ENCODE measurements around the gene CPNE7.

The CPNE7 gene

GRCh38 chr16:89602273-89602951, 26.9 kb downstream of the CPNE7 start:
- H3K4me2 ChIP-seq (ENCODE audit: low read length) = no peak overlapping the region
- no peaks in the 10 kb centered on the region for H4K20me1 ChIP-seq (ENCODE audit: insufficient read depth, low read length)
- H3K4me3 ChIP-seq (ENCODE audit: low read length) = no peak overlapping the region
- no peak overlapping the region for H3K9ac ChIP-seq (ENCODE audit: low read length)
- TF ChIP-seq CTCF (IDR thresholded peaks at IDR 0.05; ENCODE audit: low read depth, low read length) = no peak
- TF ChIP-seq EZH2phosphoT487 (IDR thresholded peaks at IDR 0.05; ENCODE audit: low read depth) = no peak
- no peaks in the 10 kb centered on the region for H3K79me2 ChIP-seq (ENCODE audit: low read length)
- no peak overlapping the region for H2AFZ ChIP-seq (ENCODE audit: low read depth, low read length)
- H3K27ac ChIP-seq (ENCODE audit: low read length) = no peak overlapping the region
- no peaks in the 10 kb centered on the region for H3K27me3 ChIP-seq (ENCODE audit: low read depth, low read length)
- H3K36me3 ChIP-seq (replicated peaks; ENCODE audit: low read depth, low read length) = no peaks in the 10 kb centered on the region
- peaks cover 3% of the 10 kb centered on the region; the same call in 1 of the 2 replicates for H3K4me1 ChIP-seq (ENCODE audit: low read length)
- no peaks in the 10 kb centered on the region for H3K9me3 ChIP-seq (ENCODE audit: insufficient read depth, low read length)

- peaks cover 3% of the 10 kb centered on the region; the same call in 1 of the 2 replicates for H3K4me1 ChIP-seq (ENCODE audit: low read length)
- no peak overlapping the region for H3K27ac ChIP-seq (ENCODE audit: low read length)
- TF ChIP-seq CTCF (IDR thresholded peaks at IDR 0.05; ENCODE audit: low read depth, low read length) = no peak
- no peak for TF ChIP-seq EZH2phosphoT487 (IDR thresholded peaks at IDR 0.05; ENCODE audit: low read depth)
- H3K4me2 ChIP-seq (ENCODE audit: low read length) = no peak overlapping the region
- no peak overlapping the region for H2AFZ ChIP-seq (ENCODE audit: low read depth, low read length)
- H3K27me3 ChIP-seq (ENCODE audit: low read depth, low read length) = no peaks in the 10 kb centered on the region
- H4K20me1 ChIP-seq (ENCODE audit: insufficient read depth, low read length) = no peaks in the 10 kb centered on the region
- H3K79me2 ChIP-seq (ENCODE audit: low read length) = no peaks in the 10 kb centered on the region
- no peaks in the 10 kb centered on the region for H3K9me3 ChIP-seq (ENCODE audit: insufficient read depth, low read length)
- H3K36me3 ChIP-seq (replicated peaks; ENCODE audit: low read depth, low read length) = no peaks in the 10 kb centered on the region
- H3K9ac ChIP-seq (ENCODE audit: low read length) = no peak overlapping the region
- H3K4me3 ChIP-seq (ENCODE audit: low read length) = no peak overlapping the region
Observed at GRCh38 chr16:89602952-89603590, 27.5 kb downstream of the CPNE7 start.

GRCh38 chr16:89604764-89605163, 29.2 kb downstream of the CPNE7 start:
- no peaks in the 10 kb centered on the region for H3K36me3 ChIP-seq (replicated peaks; ENCODE audit: low read depth, low read length)
- H3K9me3 ChIP-seq (ENCODE audit: insufficient read depth, low read length) = no peaks in the 10 kb centered on the region
- H3K27me3 ChIP-seq (ENCODE audit: low read depth, low read length) = no peaks in the 10 kb centered on the region
- H3K9ac ChIP-seq (ENCODE audit: low read length) = no peak overlapping the region
- H3K4me1 ChIP-seq (ENCODE audit: low read length) = no peaks in the 10 kb centered on the region
- TF ChIP-seq CTCF (IDR thresholded peaks at IDR 0.05; ENCODE audit: low read depth, low read length) = no peak
- no peak for TF ChIP-seq EZH2phosphoT487 (IDR thresholded peaks at IDR 0.05; ENCODE audit: low read depth)
- no peaks in the 10 kb centered on the region for H3K79me2 ChIP-seq (ENCODE audit: low read length)
- H4K20me1 ChIP-seq (ENCODE audit: insufficient read depth, low read length) = no peaks in the 10 kb centered on the region
- H2AFZ ChIP-seq (ENCODE audit: low read depth, low read length) = no peak overlapping the region
- H3K4me2 ChIP-seq (ENCODE audit: low read length) = no peak overlapping the region
- no peak overlapping the region for H3K27ac ChIP-seq (ENCODE audit: low read length)
- no peak overlapping the region for H3K4me3 ChIP-seq (ENCODE audit: low read length)

- TF ChIP-seq EZH2phosphoT487 (IDR thresholded peaks at IDR 0.05; ENCODE audit: low read depth) = no peak
- no peak for TF ChIP-seq CTCF (IDR thresholded peaks at IDR 0.05; ENCODE audit: low read depth, low read length)
- no peak overlapping the region for H3K4me3 ChIP-seq (ENCODE audit: low read length)
- no peaks in the 10 kb centered on the region for H3K4me1 ChIP-seq (ENCODE audit: low read length)
- H3K36me3 ChIP-seq (replicated peaks; ENCODE audit: low read depth, low read length) = no peaks in the 10 kb centered on the region
- H3K9ac ChIP-seq (ENCODE audit: low read length) = no peak overlapping the region
- no peak overlapping the region for H3K4me2 ChIP-seq (ENCODE audit: low read length)
- no peaks in the 10 kb centered on the region for H3K9me3 ChIP-seq (ENCODE audit: insufficient read depth, low read length)
- H3K79me2 ChIP-seq (ENCODE audit: low read length) = no peaks in the 10 kb centered on the region
- no peaks in the 10 kb centered on the region for H3K27me3 ChIP-seq (ENCODE audit: low read depth, low read length)
- H4K20me1 ChIP-seq (ENCODE audit: insufficient read depth, low read length) = no peaks in the 10 kb centered on the region
- no peak overlapping the region for H3K27ac ChIP-seq (ENCODE audit: low read length)
- H2AFZ ChIP-seq (ENCODE audit: low read depth, low read length) = no peak overlapping the region
Observed at GRCh38 chr16:89605186-89605970, 29.8 kb downstream of the CPNE7 start.
